K562 (cell line): ENCODE data around the gene HSD17B1. TPM values are rescaled to one million over a fixed set of nuclear protein-coding genes. Genes with fewer than 3 reads are reported as not detected.

Experiments used
- BDP1 ChIP-seq: IDR thresholded peaks from 3 replicates; pipeline ENCODE4 v1.6.1; 2011; ENCODE audit not compliant: insufficient read length, insufficient read depth
- BRD4 ChIP-seq: fragments of 200-600 bp; sonication (generic); IDR thresholded peaks from 2 replicates; pipeline ENCODE4 v1.6.1; 2017; ENCODE audit warnings: inconsistent platforms
- COPS2 ChIP-seq: fragments of 450-650 bp; conservative IDR thresholded peaks from 2 replicates; pipeline ENCODE4 v1.6.1; 2016; ENCODE audit warnings: mild to moderate bottlenecking, moderate library complexity
- FIP1L1 ChIP-seq: fragments of 200-400 bp; formaldehyde crosslinking; IDR thresholded peaks from 2 replicates; pipeline ENCODE4 v1.6.1; 2018; ENCODE audit warnings: mild to moderate bottlenecking, low read depth, low read length; ENCODE audit not compliant: poor library complexity, severe bottlenecking
- GTF2E2 ChIP-seq: fragments of 200-800 bp; sonication (Bioruptor generic); IDR thresholded peaks from 2 replicates; pipeline ENCODE4 v1.6.1; 2016; ENCODE audit warnings: missing genetic modification characterization, missing compliant biosample characterization
- HNRNPH1 ChIP-seq: fragments of 200-400 bp; formaldehyde crosslinking; optimal IDR thresholded peaks from 2 replicates; pipeline ENCODE3; 2017; ENCODE audit warnings: low read depth, mild to moderate bottlenecking, low read length, moderate library complexity
- MTA1 ChIP-seq: fragments of 450-650 bp; IDR thresholded peaks from 2 replicates; pipeline ENCODE4 v1.6.1; 2017; ENCODE audit warnings: borderline replicate concordance
- MYNN ChIP-seq, 2 experiments: sonication (generic); formaldehyde crosslinking in 1 of 2; IDR thresholded peaks; 2 replicates each; pipeline versions ENCODE4 v1.5.0 to v1.6.1; 2016 to 2020; ENCODE audit warnings: antibody characterized with exemption in 1 of 2, missing genetic modification reagents in 1 of 2
- NRF1 ChIP-seq, 2 experiments: fragments of 450-650 bp; IDR thresholded peaks in 1 of 2; conservative IDR thresholded peaks in 1 of 2; 2 replicates each; pipeline ENCODE4 v1.6.1; 2014; ENCODE audit warnings: mild to moderate bottlenecking in 2 of 2
- PRPF4 ChIP-seq: fragments of 200-400 bp; formaldehyde crosslinking; IDR thresholded peaks from one replicate; pipeline ENCODE4 v1.6.1; 2017; ENCODE audit warnings: low read length, low read depth, mild to moderate bottlenecking; ENCODE audit not compliant: insufficient read depth, poor library complexity, severe bottlenecking
- STAT5B ChIP-seq: fragments of 250-450 bp; sonication (Bioruptor Pico); IDR thresholded peaks from 2 replicates; pipeline ENCODE4 v1.8.0; 2021; ENCODE audit warnings: mild to moderate bottlenecking, inconsistent platforms
- TEAD1 ChIP-seq, 2 experiments: fragments of 450-650 bp in 1 of 2; sonication (generic) in 1 of 2; formaldehyde crosslinking; IDR thresholded peaks; 2 replicates each; pipeline versions ENCODE4 v1.4.0 to v1.8.0; 2020 to 2022; ENCODE audit warnings: mild to moderate bottlenecking in 2 of 2, missing genetic modification reagents in 1 of 2
- ZNF764 ChIP-seq: fragments of 250-450 bp; sonication (Bioruptor Pico); IDR thresholded peaks from 2 replicates; pipeline ENCODE4 v1.4.0; 2020; ENCODE audit warnings: low read depth, mild to moderate bottlenecking, moderate library complexity
- ZNF780A ChIP-seq: fragments of 250-450 bp; sonication (Bioruptor Pico); IDR thresholded peaks from 2 replicates; pipeline ENCODE4 v1.5.0; 2021; ENCODE audit warnings: mild to moderate bottlenecking
- polyA plus RNA-seq, 8 experiments: library from polyadenylated mRNA; depleted of rRNA in 4 of 8; stranded (reverse) in 5 of 8; unstranded in 3 of 8; fragments of >200 nt; fragmentation: Nextera tagmentation in 2 of 8; fragmentation: Illumina TruSeq in 1 of 8; extraction: Ambion mirVana in 2 of 8; extraction: Trizol in 1 of 8; gene quantifications; 2 replicates each; pipeline versions ENCODE4 v1.2.1 to v1.2.3, GENCODE V29; 2011 to 2014; ENCODE audit warnings: inconsistent platforms in 1 of 8, missing spikeins in 1 of 8
- total RNA-seq, 7 experiments: library from RNA; depleted of rRNA in 6 of 7; stranded (reverse); fragments of >200 nt in 6 of 7; fragmentation: Illumina TruSeq in 2 of 7; extraction: Trizol in 2 of 7; gene quantifications; 2 replicates each; pipeline versions ENCODE4 v1.2.1 to v1.2.3, GENCODE V29; 2011 to 2021; ENCODE audit warnings: low replicate concordance in 1 of 7
- TF ChIP-seq, protein P1 (sequence below): sonication (generic); formaldehyde crosslinking; IDR thresholded peaks from 2 replicates; pipeline ENCODE4 v1.8.0; 2022; ENCODE audit warnings: missing genetic modification reagents, mild to moderate bottlenecking, borderline replicate concordance
- TF ChIP-seq, protein P2 (sequence below): sonication (generic); formaldehyde crosslinking; IDR thresholded peaks from 2 replicates; pipeline ENCODE4 v1.9.0; 2022; ENCODE audit warnings: mild to moderate bottlenecking, missing genetic modification reagents
- TF ChIP-seq, protein P3 (sequence below): fragments of 450-650 bp; formaldehyde crosslinking; IDR thresholded peaks from 2 replicates; pipeline ENCODE4 v1.4.0; 2022; ENCODE audit warnings: missing genetic modification characterization
- TF ChIP-seq, protein P4 (sequence below): fragments of 250-450 bp; sonication (Bioruptor Pico); IDR thresholded peaks from 2 replicates; pipeline ENCODE4 v1.5.0; 2021; ENCODE audit warnings: mild to moderate bottlenecking, moderate library complexity
- TF ChIP-seq, protein P5 (sequence below): fragments of 250-450 bp; sonication (Bioruptor Pico); IDR thresholded peaks from 2 replicates; pipeline ENCODE4 v1.8.0; 2021; ENCODE audit warnings: moderate library complexity, mild to moderate bottlenecking, inconsistent platforms

Gene HSD17B1
- total and polyA plus RNA-seq, 9 of the 15 experiments (the other 6 are each of a cell fraction or from before 2014, with no cell fraction given) = 0.55 to 21.1 (median 3.6) TPM

DNA sequence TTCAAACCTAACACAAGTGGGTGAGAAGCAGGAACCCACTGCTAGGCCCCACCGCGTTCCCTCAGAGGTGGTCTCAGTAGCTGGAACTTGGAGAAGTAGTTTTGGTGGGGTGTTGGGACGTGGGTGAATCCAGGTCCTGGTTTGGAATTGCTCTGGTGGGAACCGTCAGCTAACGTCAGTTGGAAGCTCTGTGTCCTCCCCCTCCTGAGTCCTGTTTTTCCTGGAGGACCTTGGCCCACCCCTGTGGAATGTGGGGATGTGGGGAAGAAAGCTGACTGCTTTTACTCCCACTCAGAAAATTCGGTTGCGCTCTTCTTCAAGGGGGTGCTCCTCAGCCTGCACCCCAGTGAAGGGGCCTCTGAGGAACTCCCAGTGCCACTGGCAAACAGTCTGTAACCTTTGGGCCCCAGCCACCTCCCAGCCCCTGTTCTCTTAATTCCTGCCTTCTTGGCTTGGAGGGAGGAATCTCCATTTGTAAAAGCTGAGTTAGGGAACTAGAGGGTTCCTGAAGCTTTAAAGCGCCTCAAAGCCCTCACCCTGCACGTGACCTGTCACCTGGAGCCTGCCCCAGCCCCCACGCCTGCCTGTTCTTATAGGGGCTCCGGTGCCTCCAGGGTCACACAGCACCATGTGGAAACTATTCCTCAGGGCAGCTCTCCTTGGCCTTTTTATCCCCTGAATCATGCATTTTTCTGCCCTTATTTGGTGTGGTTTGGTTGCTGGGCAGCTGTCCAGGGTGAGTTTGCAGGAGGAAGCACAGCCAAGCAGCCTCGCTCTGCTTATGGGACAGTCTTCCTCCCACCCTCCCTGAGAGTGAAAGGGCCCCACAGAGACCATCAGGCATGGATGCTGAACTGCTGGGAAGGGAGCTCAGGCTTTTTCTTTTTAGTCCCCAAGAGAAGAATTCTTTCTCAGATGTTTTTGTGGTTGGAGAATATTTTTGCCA, 32.9 kb upstream of the HSD17B1 start (continued):
- TF ChIP-seq ZNF764 (CRISPR knock-in tag) (no peak), HNRNPH1 (no peak), BRD4 (no peak), GTF2E2 (tag) (no peak), STAT5B (no peak), ZNF780A (CRISPR knock-in tag) (no peak), TEAD1 (CRISPR knock-in tag; IDR thresholded peaks at IDR 0.05) (no peak), MTA1 (no peak), MYNN (IDR thresholded peaks at IDR 0.05) (0 out of 2 replicates have a peak, but pooled peaks have one; percentile 12), MYNN (CRISPR knock-in tag; IDR thresholded peaks at IDR 0.05) (no peak), NRF1 (conservative IDR thresholded peaks at IDR 0.05 in 1 of 2, IDR thresholded peaks at IDR 0.05 in 1 of 2) (no peak), FIP1L1 (no peak), COPS2 (no peak), PRPF4 (no peak), BDP1 (no peak)
- TF ChIP-seq, protein P1, sequence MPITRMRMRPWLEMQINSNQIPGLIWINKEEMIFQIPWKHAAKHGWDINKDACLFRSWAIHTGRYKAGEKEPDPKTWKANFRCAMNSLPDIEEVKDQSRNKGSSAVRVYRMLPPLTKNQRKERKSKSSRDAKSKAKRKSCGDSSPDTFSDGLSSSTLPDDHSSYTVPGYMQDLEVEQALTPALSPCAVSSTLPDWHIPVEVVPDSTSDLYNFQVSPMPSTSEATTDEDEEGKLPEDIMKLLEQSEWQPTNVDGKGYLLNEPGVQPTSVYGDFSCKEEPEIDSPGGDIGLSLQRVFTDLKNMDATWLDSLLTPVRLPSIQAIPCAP = no peak
- TF ChIP-seq, protein P2, sequence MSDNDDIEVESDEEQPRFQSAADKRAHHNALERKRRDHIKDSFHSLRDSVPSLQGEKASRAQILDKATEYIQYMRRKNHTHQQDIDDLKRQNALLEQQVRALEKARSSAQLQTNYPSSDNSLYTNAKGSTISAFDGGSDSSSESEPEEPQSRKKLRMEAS (CRISPR knock-in tag) = no peak
- TF ChIP-seq, protein P3, sequence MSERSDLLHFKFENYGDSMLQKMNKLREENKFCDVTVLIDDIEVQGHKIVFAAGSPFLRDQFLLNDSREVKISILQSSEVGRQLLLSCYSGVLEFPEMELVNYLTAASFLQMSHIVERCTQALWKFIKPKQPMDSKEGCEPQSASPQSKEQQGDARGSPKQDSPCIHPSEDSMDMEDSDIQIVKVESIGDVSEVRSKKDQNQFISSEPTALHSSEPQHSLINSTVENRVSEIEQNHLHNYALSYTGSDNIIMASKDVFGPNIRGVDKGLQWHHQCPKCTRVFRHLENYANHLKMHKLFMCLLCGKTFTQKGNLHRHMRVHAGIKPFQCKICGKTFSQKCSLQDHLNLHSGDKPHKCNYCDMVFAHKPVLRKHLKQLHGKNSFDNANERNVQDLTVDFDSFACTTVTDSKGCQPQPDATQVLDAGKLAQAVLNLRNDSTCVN = no peak
- TF ChIP-seq, protein P4, sequence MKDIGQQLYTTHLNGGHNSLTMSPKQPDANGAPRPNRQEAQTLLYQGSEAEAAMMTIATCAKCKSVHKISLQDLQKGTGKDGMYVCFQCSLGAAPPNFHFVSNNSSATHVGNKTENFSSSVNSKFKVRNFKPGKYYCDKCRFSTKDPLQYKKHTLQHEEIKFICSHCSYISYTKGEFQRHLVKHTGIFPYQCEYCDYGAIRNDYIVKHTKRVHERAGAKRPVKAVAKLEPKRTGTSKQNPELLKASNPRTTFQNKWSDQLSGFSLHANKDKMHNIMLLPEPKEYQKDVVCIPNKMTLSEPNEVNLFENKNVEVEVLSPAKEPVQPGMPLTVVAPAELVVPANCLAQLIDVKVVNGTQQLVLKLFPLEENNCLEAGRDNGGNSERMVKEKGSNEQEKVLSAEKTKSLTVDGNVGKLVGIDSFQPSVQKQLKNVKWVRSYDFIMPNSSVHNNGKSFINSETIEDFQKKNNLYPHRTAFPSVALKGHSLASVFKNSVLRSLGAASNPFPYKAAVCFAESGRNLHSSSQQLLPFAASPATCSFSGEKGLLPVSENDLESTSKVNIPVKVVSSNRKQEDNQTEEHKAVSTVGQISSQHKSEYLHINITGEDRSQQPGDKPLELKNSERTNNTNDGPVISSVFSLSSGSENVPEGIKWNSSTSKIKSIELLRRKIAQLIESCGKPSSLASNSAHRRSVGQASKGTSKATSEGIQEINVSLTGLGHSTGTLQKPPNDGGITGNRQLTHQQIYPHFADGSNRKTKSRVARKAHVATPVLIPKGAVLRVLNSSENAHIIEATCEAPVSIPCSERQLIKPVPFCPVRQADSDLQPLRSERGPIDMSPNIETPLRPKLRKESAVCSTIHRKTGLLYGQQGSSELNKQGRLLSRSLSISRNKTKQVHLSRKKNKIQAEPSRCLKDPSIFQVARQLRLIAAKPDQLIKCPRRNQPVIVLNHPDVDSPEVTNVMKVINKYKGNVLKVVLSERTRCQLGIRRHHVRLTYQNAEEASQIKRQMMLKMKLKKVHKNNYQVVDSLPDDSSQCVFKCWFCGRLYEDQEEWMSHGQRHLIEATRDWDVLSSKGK (CRISPR knock-in tag) = no peak
- TF ChIP-seq, protein P5, sequence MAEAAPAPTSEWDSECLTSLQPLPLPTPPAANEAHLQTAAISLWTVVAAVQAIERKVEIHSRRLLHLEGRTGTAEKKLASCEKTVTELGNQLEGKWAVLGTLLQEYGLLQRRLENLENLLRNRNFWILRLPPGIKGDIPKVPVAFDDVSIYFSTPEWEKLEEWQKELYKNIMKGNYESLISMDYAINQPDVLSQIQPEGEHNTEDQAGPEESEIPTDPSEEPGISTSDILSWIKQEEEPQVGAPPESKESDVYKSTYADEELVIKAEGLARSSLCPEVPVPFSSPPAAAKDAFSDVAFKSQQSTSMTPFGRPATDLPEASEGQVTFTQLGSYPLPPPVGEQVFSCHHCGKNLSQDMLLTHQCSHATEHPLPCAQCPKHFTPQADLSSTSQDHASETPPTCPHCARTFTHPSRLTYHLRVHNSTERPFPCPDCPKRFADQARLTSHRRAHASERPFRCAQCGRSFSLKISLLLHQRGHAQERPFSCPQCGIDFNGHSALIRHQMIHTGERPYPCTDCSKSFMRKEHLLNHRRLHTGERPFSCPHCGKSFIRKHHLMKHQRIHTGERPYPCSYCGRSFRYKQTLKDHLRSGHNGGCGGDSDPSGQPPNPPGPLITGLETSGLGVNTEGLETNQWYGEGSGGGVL (CRISPR knock-in tag) = no peak
